AG09309 (cell line): Measurements from ENCODE around the gene MGMT.

Experiments
- DNase-seq: peaks from one replicate; pipeline ENCODE4 v3.0.0-alpha.2; 2010; ENCODE audit warnings: low read depth
- H3K4me3 ChIP-seq: 2 replicates; pipeline ENCODE4 v1.5.1; 2011; ENCODE audit warnings: mild to moderate bottlenecking, low read depth, low read length, moderate library complexity; ENCODE audit not compliant: control insufficient read depth
- TF ChIP-seq, protein P1 (sequence below): IDR thresholded peaks from 2 replicates; pipeline ENCODE4 v1.5.1; 2011; ENCODE audit warnings: mild to moderate bottlenecking, low read depth, low read length, inconsistent platforms; ENCODE audit not compliant: insufficient read depth, control insufficient read depth; ENCODE audit errors: missing control alignments

MGMT gene

GRCh38 chr10:129812398-129812797 lies 345.4 kb downstream of the MGMT start:
- H3K4me3 ChIP-seq: no peak overlapping the region
- TF ChIP-seq, protein P1, sequence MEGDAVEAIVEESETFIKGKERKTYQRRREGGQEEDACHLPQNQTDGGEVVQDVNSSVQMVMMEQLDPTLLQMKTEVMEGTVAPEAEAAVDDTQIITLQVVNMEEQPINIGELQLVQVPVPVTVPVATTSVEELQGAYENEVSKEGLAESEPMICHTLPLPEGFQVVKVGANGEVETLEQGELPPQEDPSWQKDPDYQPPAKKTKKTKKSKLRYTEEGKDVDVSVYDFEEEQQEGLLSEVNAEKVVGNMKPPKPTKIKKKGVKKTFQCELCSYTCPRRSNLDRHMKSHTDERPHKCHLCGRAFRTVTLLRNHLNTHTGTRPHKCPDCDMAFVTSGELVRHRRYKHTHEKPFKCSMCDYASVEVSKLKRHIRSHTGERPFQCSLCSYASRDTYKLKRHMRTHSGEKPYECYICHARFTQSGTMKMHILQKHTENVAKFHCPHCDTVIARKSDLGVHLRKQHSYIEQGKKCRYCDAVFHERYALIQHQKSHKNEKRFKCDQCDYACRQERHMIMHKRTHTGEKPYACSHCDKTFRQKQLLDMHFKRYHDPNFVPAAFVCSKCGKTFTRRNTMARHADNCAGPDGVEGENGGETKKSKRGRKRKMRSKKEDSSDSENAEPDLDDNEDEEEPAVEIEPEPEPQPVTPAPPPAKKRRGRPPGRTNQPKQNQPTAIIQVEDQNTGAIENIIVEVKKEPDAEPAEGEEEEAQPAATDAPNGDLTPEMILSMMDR: no peak

GRCh38 chr10:129814681-129815646 lies 347.9 kb downstream of the MGMT start:
- DNase-seq: no peak
- no peak overlapping the region for H3K4me3 ChIP-seq
- TF ChIP-seq, protein P1: no peak

More at GRCh38 chr10:129812398-129812797, 345.4 kb downstream of the MGMT start:
- DNase-seq: no peak

DNA sequence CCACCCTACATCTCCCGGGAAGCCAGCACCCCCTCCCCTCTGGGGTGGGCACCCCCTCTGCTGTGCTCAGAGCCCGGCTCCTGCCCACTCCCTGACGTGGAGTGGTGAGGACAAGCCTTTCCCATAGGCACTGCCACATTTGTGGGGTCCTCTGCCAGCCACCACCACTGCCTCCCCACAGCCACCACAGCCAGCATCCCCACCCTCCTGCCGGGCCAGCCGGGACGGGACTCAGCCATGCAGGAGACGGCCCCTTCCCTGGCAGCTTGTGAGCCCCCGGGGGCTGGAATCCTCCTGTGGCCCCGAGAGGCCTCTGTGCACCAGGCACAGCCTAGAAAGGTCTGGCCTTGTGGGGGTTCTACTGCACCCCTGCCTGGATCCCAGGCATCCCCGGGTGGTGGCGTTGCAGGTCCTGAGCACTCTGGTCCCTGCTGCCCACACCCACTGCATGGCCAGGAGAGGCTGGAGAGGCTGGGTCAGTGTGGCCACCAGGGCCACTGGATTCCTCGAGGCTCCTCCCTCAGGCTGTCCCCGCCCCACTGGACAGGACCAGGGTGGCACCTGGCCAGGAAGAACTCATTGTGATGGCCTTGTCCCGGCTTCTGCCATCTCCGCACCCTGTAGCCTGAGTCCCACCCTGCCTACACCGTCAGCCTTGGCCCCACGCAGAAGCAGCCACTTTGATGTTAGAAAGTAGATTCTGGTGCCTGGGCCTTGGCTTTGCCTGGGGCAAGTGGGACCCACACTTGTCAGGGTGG lies 349.0 kb downstream of the MGMT start:
- no peak for DNase-seq
- H3K4me3 ChIP-seq: no peak overlapping the region
- TF ChIP-seq, protein P1: no peak

DNA sequence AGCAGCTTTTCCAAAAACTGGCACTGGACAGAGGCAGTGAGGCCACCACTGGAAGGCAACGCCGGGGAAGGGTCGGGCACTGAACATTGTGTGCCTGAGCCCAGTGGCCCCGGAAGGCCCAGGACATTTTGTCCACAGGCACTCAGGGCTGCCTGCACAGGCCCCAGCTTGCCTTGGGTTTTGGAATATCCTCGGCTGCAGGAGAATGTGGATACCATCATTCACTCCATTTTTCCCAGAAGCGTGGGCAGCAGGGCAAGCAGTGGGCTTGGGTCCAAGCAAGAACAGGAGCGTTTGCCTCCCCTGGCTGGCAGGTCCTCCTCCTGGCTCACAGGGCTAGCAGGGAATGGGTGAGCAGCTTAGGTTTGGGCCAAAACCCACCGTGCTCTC lies 349.6 kb downstream of the MGMT start:
- DNase-seq: no peak
- TF ChIP-seq, protein P1: no peak

More for the DNA sequence above, 349.6 kb downstream of the MGMT start:
- H3K4me3 ChIP-seq: no peak overlapping the region
